ENCODE data around the gene SYNJ2.

- TF ChIP-seq CTCF (IDR thresholded peaks at IDR 0.05; ENCODE audit: borderline replicate concordance, extremely low read depth, low read length, poor library complexity, severe bottlenecking) (peak; percentile 57), EZH2 (IDR thresholded peaks at IDR 0.05; ENCODE audit: borderline replicate concordance, low read depth, low read length, severe bottlenecking) (no peak)
These were observed 45.4 kb downstream of the SYNJ2 start for GRCh38 chr6:158026901-158027589.
